Measurements from ENCODE around the gene P3H1.

GRCh38 chr1:42734201-42735035 is 32.4 kb downstream of the P3H1 start:
- no peak for TF ChIP-seq EZH2phosphoT487 (IDR thresholded peaks at IDR 0.05; ENCODE audit: borderline replicate concordance)
- no peak for TF ChIP-seq TCF7L2 (IDR thresholded peaks at IDR 0.05; ENCODE audit: borderline replicate concordance, extremely low read depth, insufficient read depth, insufficient read length)
- TF ChIP-seq CTCF (IDR thresholded peaks at IDR 0.05 in 2 of 3, conservative IDR thresholded peaks at IDR 0.05 in 1 of 3; ENCODE audit: borderline replicate concordance in 1 of 3, insufficient read depth in 1 of 3, low read depth in 2 of 3, low read length in 2 of 3) = no peak
- no peak for TF ChIP-seq POLR2A (IDR thresholded peaks at IDR 0.05; ENCODE audit: borderline replicate concordance, extremely low read depth, insufficient read depth, insufficient read length)
- TF ChIP-seq SIN3A (IDR thresholded peaks at IDR 0.05; ENCODE audit: low read depth) = no peak
- TF ChIP-seq POLR2AphosphoS5 (IDR thresholded peaks at IDR 0.05; ENCODE audit: low read depth, low read length) = no peak
- TF ChIP-seq YY1 (IDR thresholded peaks at IDR 0.05; ENCODE audit: extremely low read depth, insufficient replicate concordance, low read depth, low read length) = no peak
- TF ChIP-seq, protein P1, sequence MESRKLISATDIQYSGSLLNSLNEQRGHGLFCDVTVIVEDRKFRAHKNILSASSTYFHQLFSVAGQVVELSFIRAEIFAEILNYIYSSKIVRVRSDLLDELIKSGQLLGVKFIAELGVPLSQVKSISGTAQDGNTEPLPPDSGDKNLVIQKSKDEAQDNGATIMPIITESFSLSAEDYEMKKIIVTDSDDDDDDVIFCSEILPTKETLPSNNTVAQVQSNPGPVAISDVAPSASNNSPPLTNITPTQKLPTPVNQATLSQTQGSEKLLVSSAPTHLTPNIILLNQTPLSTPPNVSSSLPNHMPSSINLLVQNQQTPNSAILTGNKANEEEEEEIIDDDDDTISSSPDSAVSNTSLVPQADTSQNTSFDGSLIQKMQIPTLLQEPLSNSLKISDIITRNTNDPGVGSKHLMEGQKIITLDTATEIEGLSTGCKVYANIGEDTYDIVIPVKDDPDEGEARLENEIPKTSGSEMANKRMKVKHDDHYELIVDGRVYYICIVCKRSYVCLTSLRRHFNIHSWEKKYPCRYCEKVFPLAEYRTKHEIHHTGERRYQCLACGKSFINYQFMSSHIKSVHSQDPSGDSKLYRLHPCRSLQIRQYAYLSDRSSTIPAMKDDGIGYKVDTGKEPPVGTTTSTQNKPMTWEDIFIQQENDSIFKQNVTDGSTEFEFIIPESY (IDR thresholded peaks at IDR 0.05; ENCODE audit: extremely low read depth, insufficient replicate concordance, low read length) = no peak
- no peak for TF ChIP-seq RAD21 (IDR thresholded peaks at IDR 0.05; ENCODE audit: low read depth)
- TF ChIP-seq EZH2 (IDR thresholded peaks at IDR 0.05) = no peak

Data from HCT116 (cell line).